Measurements from ENCODE around the gene ELOF1.

ELOF1 gene

GRCh38 chr19:11570039-11570462, 11.0 kb upstream of the ELOF1 start:
- H3K4me3 ChIP-seq (ENCODE audit: low read depth, low read length), result no peak overlapping the region
- H3K9me3 ChIP-seq (ENCODE audit: control insufficient read depth, insufficient read depth, low read depth, low read length), result no peaks in the 10 kb centered on the region
- H3K27ac ChIP-seq (ENCODE audit: extremely low read depth, low read depth, low read length), result no peak overlapping the region
- no peaks in the 10 kb centered on the region for H3K36me3 ChIP-seq (ENCODE audit: control insufficient read depth in 2 of 2, insufficient read depth in 1 of 2, low read length in 2 of 2)
- no peaks in the 10 kb centered on the region for H3K4me1 ChIP-seq (ENCODE audit: control insufficient read depth, insufficient read depth, low read length)
- POLR2A ChIA-PET, result no interaction called here
- CTCF ChIA-PET, result interaction anchor here (0.6 to 2.2 kb wide), 3 partner anchors 10 to 187 kb away, joined by 3 to 7 read pairs (median 6); no protein-coding TSS in a partner anchor
- TF ChIP-seq ZNF624 (tag by site-specific recombination; IDR thresholded peaks at IDR 0.05), result no peak
- no peak for TF ChIP-seq ZNF211 (tag by site-specific recombination; IDR thresholded peaks at IDR 0.05; ENCODE audit: low read depth)
- no peak for TF ChIP-seq ZNF792 (tag by site-specific recombination; IDR thresholded peaks at IDR 0.05)
- peak; percentile 40; the same call in 1 of the 2 replicates for TF ChIP-seq GLIS1 (tag by site-specific recombination; IDR thresholded peaks at IDR 0.05)
- TF ChIP-seq ZNF311 (tag by site-specific recombination; IDR thresholded peaks at IDR 0.05; ENCODE audit: borderline replicate concordance), result no peak
- TF ChIP-seq ZNF394 (tag by site-specific recombination; IDR thresholded peaks at IDR 0.05; ENCODE audit: borderline replicate concordance), result no peak
- no peak for TF ChIP-seq ZNF274 (IDR thresholded peaks at IDR 0.05; ENCODE audit: low read length)
- TF ChIP-seq ZNF274 (tag by site-specific recombination; IDR thresholded peaks at IDR 0.05; ENCODE audit: borderline replicate concordance), result no peak
- TF ChIP-seq ZNF335 (tag by site-specific recombination; conservative IDR thresholded peaks at IDR 0.05), result no peak
- no peak for TF ChIP-seq ZEB2 (tag by site-specific recombination; IDR thresholded peaks at IDR 0.05)
- TF ChIP-seq ZNF133 (tag by site-specific recombination; IDR thresholded peaks at IDR 0.05), result no peak
- peak; percentile 48 for TF ChIP-seq ZBTB8A (tag by site-specific recombination; IDR thresholded peaks at IDR 0.05)
- peak; percentile 67; the same call in 1 of the 2 replicates for TF ChIP-seq GFI1B (tag by site-specific recombination; IDR thresholded peaks at IDR 0.05)
- no peak for TF ChIP-seq ZNF398 (tag by site-specific recombination; IDR thresholded peaks at IDR 0.05)
- peak; percentile 49; the same call in 1 of the 2 replicates for TF ChIP-seq PATZ1 (tag by site-specific recombination; IDR thresholded peaks at IDR 0.05)
- TF ChIP-seq ZNF747 (tag by site-specific recombination; IDR thresholded peaks at IDR 0.05), result no peak
- TF ChIP-seq ZNF157 (tag by site-specific recombination; IDR thresholded peaks at IDR 0.05), result no peak
- 0 out of 2 replicates have a peak, but pooled peaks have one; percentile 27 for TF ChIP-seq KLF1 (tag by site-specific recombination; IDR thresholded peaks at IDR 0.05)
- TF ChIP-seq ZNF248 (tag by site-specific recombination; IDR thresholded peaks at IDR 0.05), result no peak
- 0 out of 2 replicates have a peak, but pooled peaks have one; percentile 13 for TF ChIP-seq SP2 (tag by site-specific recombination; IDR thresholded peaks at IDR 0.05)
- no peak for TF ChIP-seq ZNF776 (tag by site-specific recombination; IDR thresholded peaks at IDR 0.05; ENCODE audit: borderline replicate concordance)
- peak; percentile 64; the same call in 1 of the 2 replicates for TF ChIP-seq ZBTB44 (tag by site-specific recombination; IDR thresholded peaks at IDR 0.05)
- peak; percentile 78; the same call in 1 of the 2 replicates for TF ChIP-seq KLF17 (tag by site-specific recombination; IDR thresholded peaks at IDR 0.05)
- TF ChIP-seq ZIC2 (tag by site-specific recombination; IDR thresholded peaks at IDR 0.05), result peak; percentile 47
- TF ChIP-seq ZNF10 (tag by site-specific recombination; IDR thresholded peaks at IDR 0.05), result peak; percentile 49; the same call in 1 of the 2 replicates
- no peak for TF ChIP-seq ZNF549 (tag by site-specific recombination; IDR thresholded peaks at IDR 0.05)
- no peak for TF ChIP-seq ZNF629 (tag by site-specific recombination; IDR thresholded peaks at IDR 0.05)
- no peak for TF ChIP-seq ZNF664 (tag by site-specific recombination; IDR thresholded peaks at IDR 0.05)
